ENCODE measurements around the gene STXBP1. TPM values are rescaled to one million over a fixed set of nuclear protein-coding genes. Genes with fewer than 3 reads are reported as not detected.

STXBP1 gene
- total RNA-seq, 1 donor from 2014 or later = 92.1 TPM

- no peak overlapping the region for H3K27ac ChIP-seq
- H3K36me3 ChIP-seq = no peaks in the 10 kb centered on the region
- no peaks in the 10 kb centered on the region for H3K27me3 ChIP-seq
- no peak overlapping the region for H3K4me3 ChIP-seq
- intact Hi-C loops (cut with DNase I) = no loop called here
- TF ChIP-seq CTCF (IDR thresholded peaks at IDR 0.05) = no peak
- ATAC-seq (no peak), DNase-seq (no peak)
- no peaks in the 10 kb centered on the region for H3K9me3 ChIP-seq
- H3K4me1 ChIP-seq = no peaks in the 10 kb centered on the region
Observed at GRCh38 chr9:127705577-127706379, 93.7 kb downstream of the STXBP1 start.

GRCh38 chr9:127706836-127707241 lies 94.8 kb downstream of the STXBP1 start, which contains the start of gene CFAP157:
Gene CFAP157, plus strand, starts transcription at chr9:127706988. Its CDS starts 44 bp downstream, at chr9:127707032.
- Histone ChIP-seq H3K27me3 (no peaks in the 10 kb centered on the region), H3K4me1 (no peaks in the 10 kb centered on the region), H3K27ac (no peak within 1 kb of the TSS), H3K36me3 (no peaks in the 10 kb centered on the region), H3K4me3 (no peak within 1 kb of the TSS), H3K9me3 (no peaks in the 10 kb centered on the region)
- TF ChIP-seq CTCF (IDR thresholded peaks at IDR 0.05) = no peak
- DNase-seq = no peak
- peak; percentile 44 for ATAC-seq
- intact Hi-C loops (cut with DNase I) = no loop called here

GRCh38 chr9:127707766-127708165 lies 95.7 kb downstream of the STXBP1 start:
- TF ChIP-seq CTCF (IDR thresholded peaks at IDR 0.05) = no peak
- Histone ChIP-seq H3K27me3 (no peaks in the 10 kb centered on the region), H3K4me3 (no peak overlapping the region), H3K27ac (no peak overlapping the region), H3K9me3 (no peaks in the 10 kb centered on the region), H3K36me3 (no peaks in the 10 kb centered on the region), H3K4me1 (no peaks in the 10 kb centered on the region)
- ATAC-seq = no peak
- intact Hi-C loops (cut with DNase I) = no loop called here
- no peak for DNase-seq

GRCh38 chr9:127708952-127709587 lies 97.0 kb downstream of the STXBP1 start:
- no peak for ATAC-seq
- no peak for DNase-seq
- H3K27ac ChIP-seq = no peak overlapping the region

GRCh38 chr9:127710204-127710783 lies 98.2 kb downstream of the STXBP1 start:
- Histone ChIP-seq H3K36me3 (no peaks in the 10 kb centered on the region), H3K27ac (no peak overlapping the region), H3K27me3 (no peaks in the 10 kb centered on the region), H3K4me1 (peaks cover 8% of the 10 kb centered on the region), H3K4me3 (no peak overlapping the region), H3K9me3 (no peaks in the 10 kb centered on the region)
- ATAC-seq = no peak
- TF ChIP-seq CTCF (IDR thresholded peaks at IDR 0.05) = no peak
- no peak for DNase-seq
- intact Hi-C loops (cut with DNase I) = no loop called here

More at GRCh38 chr9:127708952-127709587, 97.0 kb downstream of the STXBP1 start:
- Histone ChIP-seq H3K9me3 (no peaks in the 10 kb centered on the region), H3K4me1 (peaks cover under 1% of the 10 kb centered on the region), H3K27me3 (no peaks in the 10 kb centered on the region), H3K4me3 (no peak overlapping the region), H3K36me3 (no peaks in the 10 kb centered on the region)
- intact Hi-C loops (cut with DNase I) = no loop called here
- no peak for TF ChIP-seq CTCF (IDR thresholded peaks at IDR 0.05)

All from upper lobe of right lung (tissue), 1 donor.